AG09309 (cell line): ENCODE measurements around the gene CENPK.

Experiments used
- DNase-seq: peaks from one replicate; pipeline ENCODE4 v3.0.0-alpha.2; 2010; ENCODE audit warnings: low read depth
- H3K4me3 ChIP-seq: 2 replicates; pipeline ENCODE4 v1.5.1; 2011; ENCODE audit warnings: mild to moderate bottlenecking, low read depth, low read length, moderate library complexity; ENCODE audit not compliant: control insufficient read depth
- TF ChIP-seq, protein P1 (sequence below): IDR thresholded peaks from 2 replicates; pipeline ENCODE4 v1.5.1; 2011; ENCODE audit warnings: mild to moderate bottlenecking, low read depth, low read length, inconsistent platforms; ENCODE audit not compliant: insufficient read depth, control insufficient read depth; ENCODE audit errors: missing control alignments

CENPK gene

DNA sequence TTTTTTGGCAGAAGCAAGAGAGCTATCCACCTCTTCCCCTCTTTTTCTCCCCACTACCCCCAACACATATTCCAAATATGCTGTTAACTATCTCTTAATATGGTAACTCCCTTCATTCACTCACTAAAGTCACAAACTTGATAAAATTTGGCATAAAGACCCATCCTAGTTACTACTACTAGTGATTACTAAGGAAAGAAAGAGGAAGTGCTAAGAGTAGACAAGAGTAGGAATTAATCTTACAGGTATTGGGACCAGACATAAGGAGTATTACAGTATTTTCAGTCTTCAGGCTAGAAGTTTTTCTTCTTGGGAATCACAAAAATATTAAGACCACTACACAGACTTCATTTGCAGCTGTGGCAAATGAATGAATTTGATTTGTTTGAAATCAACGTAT is 83.4 kb downstream of the CENPK start:
- peak overlapping the region; percentile 64 for H3K4me3 ChIP-seq
- no peak for DNase-seq
- TF ChIP-seq, protein P1, sequence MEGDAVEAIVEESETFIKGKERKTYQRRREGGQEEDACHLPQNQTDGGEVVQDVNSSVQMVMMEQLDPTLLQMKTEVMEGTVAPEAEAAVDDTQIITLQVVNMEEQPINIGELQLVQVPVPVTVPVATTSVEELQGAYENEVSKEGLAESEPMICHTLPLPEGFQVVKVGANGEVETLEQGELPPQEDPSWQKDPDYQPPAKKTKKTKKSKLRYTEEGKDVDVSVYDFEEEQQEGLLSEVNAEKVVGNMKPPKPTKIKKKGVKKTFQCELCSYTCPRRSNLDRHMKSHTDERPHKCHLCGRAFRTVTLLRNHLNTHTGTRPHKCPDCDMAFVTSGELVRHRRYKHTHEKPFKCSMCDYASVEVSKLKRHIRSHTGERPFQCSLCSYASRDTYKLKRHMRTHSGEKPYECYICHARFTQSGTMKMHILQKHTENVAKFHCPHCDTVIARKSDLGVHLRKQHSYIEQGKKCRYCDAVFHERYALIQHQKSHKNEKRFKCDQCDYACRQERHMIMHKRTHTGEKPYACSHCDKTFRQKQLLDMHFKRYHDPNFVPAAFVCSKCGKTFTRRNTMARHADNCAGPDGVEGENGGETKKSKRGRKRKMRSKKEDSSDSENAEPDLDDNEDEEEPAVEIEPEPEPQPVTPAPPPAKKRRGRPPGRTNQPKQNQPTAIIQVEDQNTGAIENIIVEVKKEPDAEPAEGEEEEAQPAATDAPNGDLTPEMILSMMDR, result no peak

DNA sequence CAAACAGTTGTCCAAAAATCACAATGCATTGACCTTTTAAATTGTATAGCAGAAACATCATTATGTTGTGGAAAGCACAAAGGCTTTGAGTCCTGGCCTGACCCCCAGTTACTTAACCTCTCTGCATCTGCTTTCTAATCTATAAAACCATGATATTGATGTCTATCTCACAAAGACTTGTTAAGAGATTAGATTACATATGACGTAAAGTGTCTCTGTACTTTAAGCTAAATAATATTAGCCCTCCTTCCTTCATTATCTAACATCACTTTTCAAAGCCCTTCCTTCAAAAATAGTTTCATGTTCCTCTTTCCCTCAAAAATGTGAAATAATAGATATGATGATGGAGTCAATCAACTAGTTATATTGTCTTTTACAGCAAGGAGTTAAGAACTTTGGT is 84.6 kb downstream of the CENPK start:
- no peak for DNase-seq
- H3K4me3 ChIP-seq, result no peak overlapping the region
- TF ChIP-seq, protein P1, result no peak

DNA sequence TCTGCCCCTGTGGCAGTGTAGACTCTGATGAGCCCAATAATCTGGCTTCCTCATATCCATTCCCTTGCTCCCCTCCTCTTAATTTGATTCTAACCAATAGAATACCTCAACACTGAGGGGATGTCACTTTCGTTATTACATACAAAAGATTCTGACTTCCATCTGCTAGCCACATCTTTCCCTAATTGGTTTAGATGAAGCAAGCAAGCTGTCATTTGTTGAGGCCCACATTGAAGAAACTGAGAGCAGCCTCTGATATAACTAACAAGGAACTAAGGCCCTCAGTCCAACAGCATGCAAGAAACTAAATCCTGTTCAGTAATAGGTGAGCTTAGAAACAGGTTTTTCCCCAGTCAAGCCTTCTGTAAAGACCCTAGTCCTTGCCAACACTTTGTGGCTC is 87.1 kb downstream of the CENPK start:
- no peak for DNase-seq

DNA sequence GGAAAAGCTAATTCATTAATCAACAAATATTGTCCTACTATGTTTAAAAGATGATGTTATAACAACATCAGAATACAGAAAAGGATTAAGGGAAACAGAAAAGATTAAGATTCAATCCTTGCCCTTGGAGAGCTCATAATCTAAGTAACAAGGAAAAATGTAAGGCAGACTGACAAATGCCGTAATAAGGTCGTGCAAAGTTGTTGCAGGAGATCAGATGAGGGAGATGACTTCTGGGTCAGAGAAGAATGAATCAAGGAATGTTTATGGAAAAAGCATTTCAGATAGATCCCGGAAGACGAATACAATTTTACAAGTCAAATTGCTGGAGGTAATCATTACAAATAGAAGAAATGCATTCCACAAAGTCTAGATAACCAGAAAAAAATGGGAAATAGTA is 87.6 kb downstream of the CENPK start:
- DNase-seq, result no peak
- TF ChIP-seq, protein P1, result no peak
- H3K4me3 ChIP-seq, result no peak overlapping the region

More for the DNA sequence above, 87.1 kb downstream of the CENPK start:
- H3K4me3 ChIP-seq, result no peak overlapping the region
- TF ChIP-seq, protein P1, result no peak

DNA sequence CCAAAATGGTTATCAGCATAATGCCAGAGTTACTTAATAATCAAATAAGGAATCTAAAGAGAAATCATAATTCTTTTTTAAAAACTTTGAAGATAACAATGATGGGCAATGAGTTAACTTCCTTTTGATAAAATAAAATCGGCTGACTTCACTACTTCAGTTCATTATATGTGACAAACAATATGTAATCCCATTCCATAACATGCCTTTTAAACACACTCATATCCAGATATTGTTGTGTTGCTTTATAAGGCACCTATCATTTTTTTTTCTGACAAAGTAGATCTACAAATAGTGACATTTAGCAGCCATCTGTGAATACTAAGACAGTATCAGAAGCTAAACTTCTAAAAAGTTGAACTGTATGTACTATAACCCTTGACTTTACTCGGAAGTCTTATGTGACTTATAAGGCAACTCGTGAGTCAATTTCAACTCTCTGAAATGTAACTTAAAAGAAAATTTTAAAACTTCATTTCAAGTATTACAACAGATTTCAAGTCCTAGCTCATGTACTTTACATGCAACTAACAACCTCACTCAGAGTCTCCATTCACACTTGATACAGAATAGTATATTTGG is 88.7 kb downstream of the CENPK start:
- H3K4me3 ChIP-seq, result no peak overlapping the region
- TF ChIP-seq, protein P1, result no peak
- DNase-seq, result no peak

DNA sequence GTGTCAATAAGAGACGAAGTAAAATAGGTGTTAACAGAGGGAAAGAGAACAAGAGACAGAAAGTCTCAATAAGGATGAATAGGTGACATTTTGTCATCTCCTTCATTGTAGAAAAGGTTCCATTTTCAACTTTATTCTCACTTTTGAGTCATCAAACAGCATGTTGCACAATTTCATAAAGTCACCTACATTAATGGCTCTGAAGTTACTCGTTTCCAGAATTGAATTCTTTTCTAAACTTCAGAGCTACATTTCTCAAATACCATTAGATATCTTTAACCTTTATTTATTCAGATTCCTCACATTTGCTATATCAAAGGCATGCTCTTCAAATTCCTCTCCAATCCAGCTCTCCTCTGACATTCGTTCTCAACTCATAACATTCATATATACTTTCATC is 94.3 kb downstream of the CENPK start:
- no peak for DNase-seq
- no peak overlapping the region for H3K4me3 ChIP-seq
- TF ChIP-seq, protein P1, result no peak
